ENCODE data around the gene HRK.

Gene HRK

GRCh38 chr12:116855744-116856470 lies 25.3 kb downstream of the HRK start:
- no peak overlapping the region for H3K27ac ChIP-seq
- TF ChIP-seq, protein P1, sequence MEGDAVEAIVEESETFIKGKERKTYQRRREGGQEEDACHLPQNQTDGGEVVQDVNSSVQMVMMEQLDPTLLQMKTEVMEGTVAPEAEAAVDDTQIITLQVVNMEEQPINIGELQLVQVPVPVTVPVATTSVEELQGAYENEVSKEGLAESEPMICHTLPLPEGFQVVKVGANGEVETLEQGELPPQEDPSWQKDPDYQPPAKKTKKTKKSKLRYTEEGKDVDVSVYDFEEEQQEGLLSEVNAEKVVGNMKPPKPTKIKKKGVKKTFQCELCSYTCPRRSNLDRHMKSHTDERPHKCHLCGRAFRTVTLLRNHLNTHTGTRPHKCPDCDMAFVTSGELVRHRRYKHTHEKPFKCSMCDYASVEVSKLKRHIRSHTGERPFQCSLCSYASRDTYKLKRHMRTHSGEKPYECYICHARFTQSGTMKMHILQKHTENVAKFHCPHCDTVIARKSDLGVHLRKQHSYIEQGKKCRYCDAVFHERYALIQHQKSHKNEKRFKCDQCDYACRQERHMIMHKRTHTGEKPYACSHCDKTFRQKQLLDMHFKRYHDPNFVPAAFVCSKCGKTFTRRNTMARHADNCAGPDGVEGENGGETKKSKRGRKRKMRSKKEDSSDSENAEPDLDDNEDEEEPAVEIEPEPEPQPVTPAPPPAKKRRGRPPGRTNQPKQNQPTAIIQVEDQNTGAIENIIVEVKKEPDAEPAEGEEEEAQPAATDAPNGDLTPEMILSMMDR (IDR thresholded peaks at IDR 0.05) = no peak
- TF ChIP-seq ZFX (IDR thresholded peaks at IDR 0.05; ENCODE audit: borderline replicate concordance) = no peak

DNA sequence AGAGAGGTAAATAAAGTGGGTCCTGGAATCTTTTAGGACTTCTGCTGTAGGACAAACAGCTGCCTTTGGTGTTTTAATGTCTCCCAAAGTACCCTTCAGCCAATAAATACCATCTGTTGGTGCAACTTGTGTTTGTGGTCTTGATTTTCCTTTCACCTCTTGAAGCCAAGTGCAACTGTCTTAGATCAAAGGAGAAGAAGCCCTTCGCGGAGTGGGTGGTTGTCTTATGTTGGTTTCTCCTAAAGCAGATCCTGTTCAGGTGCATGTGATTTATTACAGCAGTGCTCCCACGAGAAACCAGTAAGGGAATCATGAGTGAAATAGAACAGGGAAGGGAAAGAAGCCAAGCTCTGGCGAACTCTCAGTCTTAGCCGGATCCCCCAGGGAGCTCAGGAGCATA lies 27.7 kb downstream of the HRK start:
- TF ChIP-seq, protein P1 (IDR thresholded peaks at IDR 0.05) = no peak
- no peak for TF ChIP-seq ZFX (IDR thresholded peaks at IDR 0.05; ENCODE audit: borderline replicate concordance)
- no peak overlapping the region for H3K27ac ChIP-seq

DNA sequence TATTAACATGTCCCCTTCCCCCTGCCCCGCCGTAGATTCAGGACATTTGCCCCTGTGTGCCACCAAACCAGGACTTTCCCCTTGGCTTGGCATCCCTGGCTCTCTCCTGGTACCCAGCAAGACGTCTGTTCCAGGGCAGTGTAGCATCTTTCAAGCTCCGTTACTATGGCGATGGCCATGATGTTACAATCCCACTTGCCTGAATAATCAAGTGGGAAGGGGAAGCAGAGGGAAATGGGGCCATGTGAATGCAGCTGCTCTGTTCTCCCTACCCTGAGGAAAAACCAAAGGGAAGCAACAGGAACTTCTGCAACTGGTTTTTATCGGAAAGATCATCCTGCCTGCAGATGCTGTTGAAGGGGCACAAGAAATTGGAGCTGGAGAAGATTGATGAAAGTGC lies 28.9 kb downstream of the HRK start:
- H3K27ac ChIP-seq = no peak overlapping the region
- TF ChIP-seq, protein P1 (IDR thresholded peaks at IDR 0.05) = no peak

- H3K27ac ChIP-seq = no peak overlapping the region
- TF ChIP-seq ZFX (IDR thresholded peaks at IDR 0.05; ENCODE audit: borderline replicate concordance) = no peak
- TF ChIP-seq, protein P1 (IDR thresholded peaks at IDR 0.05) = no peak
These were observed 32.0 kb downstream of the HRK start for GRCh38 chr12:116849216-116849615.

DNA sequence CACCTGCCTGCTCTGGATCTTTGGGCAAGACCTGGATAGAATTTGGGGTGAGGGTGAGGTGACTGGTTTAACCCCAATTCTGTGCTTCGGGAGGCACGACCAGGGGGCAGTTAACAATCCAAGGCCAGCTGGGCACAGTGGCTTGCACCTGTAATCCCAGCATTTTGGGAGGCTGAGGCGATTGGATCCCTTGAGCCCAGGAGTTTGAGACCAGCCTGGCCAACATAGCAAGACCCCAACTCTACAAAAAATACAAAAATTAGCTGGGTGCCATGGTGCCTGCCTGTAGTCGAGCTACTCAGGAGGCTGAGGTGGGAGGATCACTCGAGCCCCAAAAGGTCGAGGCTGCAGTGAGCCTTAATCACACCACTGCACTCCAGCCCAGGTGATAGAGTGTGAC lies 38.2 kb downstream of the HRK start:
- TF ChIP-seq, protein P1 (IDR thresholded peaks at IDR 0.05) = no peak
- no peak for TF ChIP-seq ZFX (IDR thresholded peaks at IDR 0.05; ENCODE audit: borderline replicate concordance)
- H3K27ac ChIP-seq = no peak overlapping the region

GRCh38 chr12:116839287-116839830 lies 41.9 kb downstream of the HRK start:
- no peak for TF ChIP-seq ZFX (IDR thresholded peaks at IDR 0.05; ENCODE audit: borderline replicate concordance)
- TF ChIP-seq, protein P1 (IDR thresholded peaks at IDR 0.05) = no peak
- H3K27ac ChIP-seq = no peak overlapping the region

- no peak for TF ChIP-seq ZFX (IDR thresholded peaks at IDR 0.05; ENCODE audit: borderline replicate concordance)
These were observed 42.9 kb downstream of the HRK start for GRCh38 chr12:116838365-116838764.

More at GRCh38 chr12:116838365-116838764, 42.9 kb downstream of the HRK start:
- no peak overlapping the region for H3K27ac ChIP-seq

Data from 22Rv1 (cell line).